ENCODE results near the gene SKIC2.

SKIC2 gene

GRCh38 chr6:31945507-31946369 lies 13.2 kb upstream of the SKIC2 start, which contains the start of gene CFB:
CFB (plus strand) TSS chr6:31946095; CDS start chr6:31946222, 127 bp downstream.
- DNase-seq: peak in 2 of 56 donors; percentile 5 to 10

- DNase-seq: no peak
These were observed 12.5 kb upstream of the SKIC2 start for GRCh38 chr6:31946370-31946885.

- DNase-seq: no peak
These were observed 11.8 kb upstream of the SKIC2 start for GRCh38 chr6:31947070-31947675.

GRCh38 chr6:31947864-31948263 lies 11.1 kb upstream of the SKIC2 start:
- no peak for DNase-seq

- DNase-seq: no peak
These were observed 10.7 kb upstream of the SKIC2 start for GRCh38 chr6:31948306-31948705.

- no peak for DNase-seq
These were observed 10.1 kb upstream of the SKIC2 start for GRCh38 chr6:31948753-31949413.

GRCh38 chr6:31949926-31950548 lies 8.9 kb upstream of the SKIC2 start:
- DNase-seq: no peak

- peak in 24 of 56 donors; percentile 3 to 64 (median 12) for DNase-seq
These were observed 6.7 kb upstream of the SKIC2 start for GRCh38 chr6:31952140-31952805.

- DNase-seq: no peak
These were observed 6.1 kb upstream of the SKIC2 start for GRCh38 chr6:31952890-31953289.

- no peak for DNase-seq
These were observed 4.5 kb upstream of the SKIC2 start for GRCh38 chr6:31954511-31954910.

GRCh38 chr6:31956796-31957195 lies 2.2 kb upstream of the SKIC2 start:
- no peak for DNase-seq

- no peak for DNase-seq
These were observed 599 bp upstream of the SKIC2 start for GRCh38 chr6:31958412-31958740.

GRCh38 chr6:31961616-31962015 lies 2.6 kb downstream of the SKIC2 start:
- DNase-seq: no peak

GRCh38 chr6:31963921-31964320 lies 4.9 kb downstream of the SKIC2 start:
- no peak for DNase-seq

GRCh38 chr6:31965700-31966099 lies 6.7 kb downstream of the SKIC2 start:
- DNase-seq: no peak

- no peak for DNase-seq
These were observed 7.5 kb downstream of the SKIC2 start for GRCh38 chr6:31966506-31966905.

GRCh38 chr6:31966997-31967925 lies 8.3 kb downstream of the SKIC2 start:
- no peak for DNase-seq

- no peak for DNase-seq
These were observed 8.9 kb downstream of the SKIC2 start for GRCh38 chr6:31967926-31968320.

GRCh38 chr6:31968326-31968725 lies 9.4 kb downstream of the SKIC2 start:
- no peak for DNase-seq
